GM21390 (cell line): ENCODE measurements around the gene ARL5B.
A peak's percentile ranks its signal among the peaks of the same experiment; 100 is the strongest.

Source experiments
- ATAC-seq: cut with Tn5 transposase; IDR thresholded peaks from one replicate; pipeline ENCODE4 v1.9.1; 2021; ENCODE audit not compliant: unreplicated experiment

ARL5B gene

DNA sequence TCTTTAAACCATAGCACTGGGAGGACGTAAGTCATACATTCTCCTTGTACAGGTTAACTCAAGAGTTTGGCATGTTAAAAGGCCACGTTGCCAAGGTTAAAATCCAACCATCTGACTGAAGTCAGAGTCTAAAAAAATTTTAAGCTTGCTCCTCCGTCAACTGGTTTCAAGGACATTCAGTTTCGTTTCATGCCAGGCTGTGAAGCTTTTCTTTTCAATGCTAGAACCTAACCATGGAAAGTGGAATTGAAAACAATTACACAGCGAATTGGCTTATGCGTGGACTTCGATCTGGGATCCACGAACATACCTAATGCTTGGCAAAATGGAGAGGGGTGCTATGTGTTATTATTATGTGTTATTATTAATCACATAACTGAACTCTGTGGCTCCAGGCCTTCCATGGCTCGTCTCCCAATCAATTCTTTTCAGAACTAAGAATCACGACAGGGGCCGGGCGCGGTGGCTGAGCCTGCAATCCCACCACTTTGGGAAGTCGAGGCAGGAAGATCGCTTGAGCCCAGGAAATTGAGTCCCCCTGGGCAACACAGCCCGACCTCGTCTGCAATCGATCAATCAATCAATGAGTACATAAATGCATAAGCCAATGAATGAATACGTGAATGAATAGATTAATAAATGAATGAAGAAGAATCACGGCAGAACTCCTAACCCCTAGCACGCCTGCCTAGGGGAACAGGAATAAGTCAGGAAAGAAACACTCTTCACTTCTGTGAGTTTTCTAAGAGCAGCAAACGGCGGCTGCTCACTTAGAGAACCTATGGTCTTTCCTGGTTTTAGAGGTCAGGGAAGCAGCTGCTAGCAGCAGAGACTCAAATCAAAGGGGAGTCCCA lies 733 bp upstream of the ARL5B start:
- no peak for ATAC-seq

DNA sequence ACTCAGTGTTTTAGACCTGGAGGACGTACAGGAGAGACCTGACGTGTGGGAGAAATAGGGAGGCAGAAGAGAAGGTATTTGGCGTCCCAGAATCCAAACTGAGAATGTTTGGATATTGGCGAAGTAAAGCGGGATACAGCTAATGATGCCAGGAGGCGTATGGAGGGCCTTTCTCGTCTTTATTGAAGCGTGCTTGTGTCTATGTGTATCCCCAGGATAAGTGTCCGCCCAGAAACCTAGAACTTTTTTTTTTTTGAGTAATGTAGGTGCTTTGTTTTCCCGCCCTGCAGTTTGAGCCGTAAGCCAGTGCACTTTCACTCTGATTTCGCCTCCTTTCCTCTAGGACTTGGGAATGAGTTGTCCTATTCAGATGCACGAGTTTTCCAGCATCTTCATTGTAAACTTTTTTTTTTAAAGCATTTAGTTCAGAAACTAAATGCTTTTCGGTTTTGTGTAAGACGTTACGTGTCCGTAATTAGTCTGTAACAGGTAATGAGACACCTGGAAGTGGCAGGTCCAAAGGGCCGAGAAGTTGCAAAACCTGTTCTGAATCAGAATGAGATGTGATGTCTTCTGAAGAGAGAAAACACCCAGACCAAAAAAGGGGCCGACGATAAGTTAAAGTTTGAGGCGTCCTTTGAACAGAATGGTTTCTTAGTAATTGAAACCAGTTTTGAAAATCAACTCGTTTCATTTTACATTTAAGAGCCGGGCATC lies 746 bp downstream of the ARL5B start:
- peak; percentile 22 for ATAC-seq

DNA sequence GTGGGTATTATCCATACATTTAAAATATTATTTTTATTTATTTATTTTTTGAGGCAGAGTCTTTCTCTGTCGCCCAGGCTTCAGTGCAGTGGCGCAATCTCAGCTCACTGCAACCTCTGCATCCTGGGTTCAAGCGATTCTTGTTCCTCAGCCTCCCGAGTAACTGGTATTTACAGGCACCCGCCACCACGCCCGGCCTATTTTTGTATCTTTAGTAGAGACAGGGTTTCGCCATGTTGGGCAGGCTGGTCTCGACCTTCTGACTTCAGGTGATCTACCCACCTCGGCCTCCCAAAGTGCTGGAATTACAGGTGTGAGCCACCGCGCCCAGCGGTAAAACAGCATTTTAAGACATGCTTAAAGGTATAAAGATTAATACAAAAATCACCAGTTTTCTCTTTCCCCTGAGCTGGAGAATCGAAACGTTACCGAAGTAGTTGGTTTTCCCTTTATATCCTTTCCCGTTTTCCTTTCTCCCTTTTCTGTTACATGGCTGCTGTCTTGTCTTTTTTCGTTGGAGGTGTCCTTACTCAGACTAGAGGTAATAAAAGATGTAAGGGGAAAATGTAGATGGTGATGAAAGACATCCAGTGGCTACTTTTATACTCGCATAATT lies 1.7 kb downstream of the ARL5B start:
- no peak for ATAC-seq

DNA sequence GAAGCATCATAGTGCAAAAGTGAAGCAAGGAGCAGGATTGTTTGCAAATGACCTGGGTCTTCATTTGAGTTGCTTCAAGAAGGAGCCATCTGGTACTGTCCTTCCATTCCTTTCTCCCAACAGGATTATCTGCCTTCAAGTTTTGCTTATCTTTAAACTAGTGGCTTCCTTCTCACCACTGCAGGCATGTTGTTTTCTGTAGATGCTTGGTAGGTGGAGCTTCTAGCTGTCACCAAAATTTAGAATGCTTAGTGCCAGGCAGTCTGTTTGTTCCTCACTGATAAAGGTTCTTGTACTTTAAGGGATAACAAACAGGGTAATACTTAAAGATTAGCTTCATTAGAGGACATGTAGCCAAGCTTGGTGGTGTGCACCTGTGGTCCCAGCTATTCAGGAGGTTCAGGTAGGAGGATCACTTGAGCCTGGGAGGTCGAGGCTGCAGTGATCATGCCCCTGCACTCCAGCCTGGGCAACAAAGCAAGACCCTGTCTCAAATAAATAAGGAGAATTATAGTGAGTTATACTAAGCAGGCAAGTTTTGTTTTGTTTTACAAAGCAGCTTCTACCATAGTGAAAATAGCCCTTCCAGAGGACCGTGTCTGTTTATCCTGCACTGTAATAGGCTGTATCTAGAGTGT lies 5.7 kb downstream of the ARL5B start:
- no peak for ATAC-seq

DNA sequence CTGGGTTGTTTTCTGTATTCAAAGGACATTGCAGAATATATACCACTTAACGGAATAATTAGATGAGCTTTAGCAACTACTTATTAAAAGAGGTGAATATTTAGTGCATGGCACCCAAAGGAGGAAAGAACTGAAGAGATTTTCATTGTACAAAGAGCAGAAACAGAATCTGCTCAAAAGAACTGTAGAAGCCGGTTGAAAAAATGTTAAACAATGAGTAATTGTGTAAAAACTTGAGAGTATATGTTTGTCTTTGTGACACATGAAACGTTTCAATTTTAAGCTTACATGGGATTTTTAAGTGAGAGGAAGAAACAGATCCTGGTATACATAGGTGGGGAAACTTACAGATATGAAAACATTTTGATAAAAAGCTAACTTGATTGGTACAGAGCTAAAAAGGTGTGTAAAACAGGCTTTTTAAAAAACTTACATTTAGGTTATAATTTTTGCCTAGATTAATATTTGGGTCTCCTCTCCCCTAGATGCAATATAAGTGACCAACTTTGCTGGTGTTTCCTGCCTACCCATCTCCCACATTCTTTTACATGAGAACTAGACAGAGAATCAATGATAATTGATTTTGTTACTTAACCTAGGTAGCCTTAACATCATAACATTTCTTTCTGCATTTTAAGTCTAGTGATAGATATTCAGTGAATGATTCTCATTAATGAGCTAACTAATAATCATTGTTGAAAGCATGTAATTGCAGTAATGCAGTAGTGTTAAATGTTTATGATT lies 6.8 kb downstream of the ARL5B start:
- ATAC-seq, result no peak

DNA sequence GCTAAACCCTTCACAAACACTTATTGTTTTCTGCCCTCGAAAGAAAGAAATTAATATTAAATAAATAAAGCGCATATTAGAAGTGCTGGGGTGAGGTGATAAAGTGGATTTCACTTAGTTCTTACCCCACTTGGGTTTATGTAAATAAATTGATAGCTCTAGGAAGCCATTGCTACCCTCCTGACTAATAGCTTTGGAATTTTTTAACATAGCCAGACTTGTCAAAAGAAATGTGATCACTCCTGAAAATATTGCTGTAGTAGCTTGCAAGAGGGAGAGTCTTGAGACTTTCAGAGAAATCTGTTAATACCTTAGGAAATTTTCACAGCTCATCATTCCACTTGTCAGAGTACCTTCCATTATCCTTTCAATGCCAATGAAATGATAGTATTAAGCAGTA lies 7.6 kb downstream of the ARL5B start:
- no peak for ATAC-seq

DNA sequence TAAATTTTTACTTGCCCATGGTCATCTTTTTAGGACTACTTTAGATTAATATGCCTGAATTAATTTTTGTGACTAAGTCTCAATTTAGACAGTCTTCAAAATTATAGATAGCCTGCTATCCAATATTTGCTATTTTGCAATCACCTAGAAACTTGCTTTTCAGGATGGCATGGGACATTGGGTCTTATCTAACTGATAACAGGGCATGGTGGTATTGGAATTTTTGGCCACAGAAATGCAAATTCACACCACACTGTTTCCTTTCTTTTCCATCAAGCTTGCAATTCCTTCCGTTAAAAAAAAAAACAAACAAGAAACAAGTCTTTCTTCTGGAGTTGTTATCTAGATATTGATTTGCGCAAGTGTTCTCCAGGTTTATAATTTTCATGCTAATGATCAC lies 8.8 kb downstream of the ARL5B start:
- no peak for ATAC-seq

DNA sequence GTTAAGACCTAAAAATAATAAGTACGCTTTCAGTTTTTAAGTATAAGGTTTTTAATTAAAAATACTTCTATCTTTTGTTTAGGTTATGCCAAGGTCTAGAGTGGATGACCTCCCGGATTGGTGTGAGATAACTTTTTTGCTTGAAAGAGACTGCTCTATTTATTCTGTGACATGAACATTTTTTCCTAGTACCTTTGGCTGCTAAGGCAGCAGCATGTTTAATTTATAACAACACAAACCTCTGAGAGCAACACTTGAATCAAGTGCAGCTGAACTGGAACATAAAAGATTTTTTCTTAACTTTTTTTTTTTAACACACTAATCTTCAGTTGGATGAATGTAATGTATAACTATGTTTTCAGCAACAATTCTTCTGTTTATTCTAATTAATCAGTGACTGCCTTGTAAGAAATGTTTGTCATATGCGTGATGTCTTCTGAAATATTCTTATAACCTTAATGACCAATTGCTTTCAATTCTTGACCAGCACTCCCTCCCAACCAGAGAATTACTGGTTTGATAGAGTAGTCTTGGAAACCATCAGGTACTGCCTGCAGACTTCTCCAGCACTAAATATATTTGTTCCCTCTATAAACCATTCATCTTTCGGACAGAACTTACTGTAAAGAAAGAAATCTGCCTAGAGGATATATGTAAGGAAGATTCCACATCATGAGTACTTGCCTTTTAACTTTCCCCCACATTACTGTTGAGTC lies 16.0 kb downstream of the ARL5B start:
- no peak for ATAC-seq

DNA sequence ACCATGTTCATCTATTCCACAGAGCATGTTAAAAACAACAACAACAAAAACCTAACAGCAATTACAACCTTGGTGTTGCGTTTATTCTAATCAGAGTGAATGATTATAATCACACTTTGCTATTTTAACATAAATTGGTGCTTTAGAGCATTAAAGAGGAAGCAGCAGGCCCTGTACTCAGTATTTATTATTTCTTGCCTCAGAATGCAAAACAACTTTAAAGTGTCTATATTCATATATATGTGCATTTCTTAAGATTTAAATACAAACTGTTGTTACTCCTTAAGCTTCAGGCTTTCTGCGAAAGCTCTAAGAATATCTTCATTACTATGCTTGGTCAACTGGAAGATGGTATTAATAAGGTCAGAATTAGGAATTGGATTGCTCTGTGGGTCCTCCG lies 21.5 kb downstream of the ARL5B start:
- no peak for ATAC-seq

DNA sequence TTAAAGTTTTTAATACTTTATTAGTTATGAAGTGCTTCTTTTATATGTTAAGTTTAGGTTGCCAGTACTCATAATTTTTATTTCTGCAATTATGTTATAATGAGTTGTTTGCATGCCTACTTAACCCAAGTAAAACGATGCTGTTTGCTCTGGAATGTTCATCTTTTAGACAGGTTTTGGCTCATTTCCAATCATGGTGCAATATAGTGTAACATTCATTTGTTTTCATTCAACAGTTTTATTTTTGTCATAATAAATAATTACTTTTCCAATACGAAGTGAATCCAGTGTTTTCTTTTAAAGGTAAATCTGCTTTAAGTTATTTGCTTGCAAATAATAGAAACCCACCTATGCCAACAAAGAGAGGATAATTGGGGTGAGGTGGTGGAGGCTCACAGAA lies 22.1 kb downstream of the ARL5B start:
- ATAC-seq, result no peak

DNA sequence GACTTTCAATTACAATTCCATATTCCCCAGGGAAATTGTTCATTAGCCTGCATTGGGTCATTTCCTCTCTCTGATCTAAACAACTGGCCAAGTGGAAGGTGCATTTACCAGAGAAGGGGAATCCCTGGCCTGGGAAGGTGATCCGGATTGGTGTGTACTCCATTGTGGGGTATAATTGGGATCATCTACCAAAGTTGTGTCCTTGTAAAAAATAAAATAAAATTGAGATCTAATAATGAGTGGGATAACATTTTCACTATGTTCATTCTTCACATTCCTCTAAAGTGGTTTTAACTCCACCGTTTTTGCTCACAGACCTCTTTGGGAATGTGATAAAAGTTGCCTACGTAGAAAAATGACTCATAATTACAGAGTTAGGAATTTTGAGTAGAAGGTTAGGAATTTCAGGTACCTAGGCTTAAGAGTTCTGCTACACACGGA lies 22.8 kb downstream of the ARL5B start:
- no peak for ATAC-seq

DNA sequence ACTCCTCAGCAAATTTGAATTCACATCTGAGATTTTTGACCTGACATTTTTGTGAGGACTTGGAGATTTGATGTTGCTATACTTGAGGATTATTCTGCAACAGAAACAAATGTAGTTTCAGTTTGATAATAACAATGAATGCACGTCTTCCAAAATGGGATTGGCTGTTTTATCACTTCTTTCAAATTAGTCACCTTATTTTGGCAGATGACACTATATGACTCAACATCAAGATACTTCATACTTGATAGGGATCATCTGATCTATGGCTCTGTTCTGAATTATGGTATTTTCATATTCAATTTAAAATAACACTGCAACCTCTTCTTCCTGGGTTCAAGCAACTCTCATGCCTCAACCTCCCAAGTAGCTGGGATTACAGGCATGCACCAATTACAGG lies 24.2 kb downstream of the ARL5B start:
- ATAC-seq, result no peak

DNA sequence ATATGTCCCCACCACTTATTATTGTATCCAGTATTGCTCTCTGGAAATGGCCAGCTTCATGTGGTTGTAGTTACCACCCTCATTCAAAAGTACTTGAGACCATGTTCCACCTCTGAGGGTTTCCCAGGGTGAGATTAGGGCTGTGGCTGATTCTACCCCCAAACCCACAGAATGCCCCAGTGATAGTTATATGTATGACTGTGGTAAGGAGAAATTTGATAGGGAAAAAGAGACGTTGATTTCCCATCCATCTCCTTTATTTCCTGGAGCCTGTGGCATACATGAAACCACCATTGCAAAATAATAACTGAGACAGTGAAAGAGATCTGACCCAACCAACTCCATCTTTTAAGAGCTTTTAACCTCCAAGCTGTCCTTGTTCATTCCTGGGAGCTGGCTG lies 25.2 kb downstream of the ARL5B start:
- no peak for ATAC-seq

DNA sequence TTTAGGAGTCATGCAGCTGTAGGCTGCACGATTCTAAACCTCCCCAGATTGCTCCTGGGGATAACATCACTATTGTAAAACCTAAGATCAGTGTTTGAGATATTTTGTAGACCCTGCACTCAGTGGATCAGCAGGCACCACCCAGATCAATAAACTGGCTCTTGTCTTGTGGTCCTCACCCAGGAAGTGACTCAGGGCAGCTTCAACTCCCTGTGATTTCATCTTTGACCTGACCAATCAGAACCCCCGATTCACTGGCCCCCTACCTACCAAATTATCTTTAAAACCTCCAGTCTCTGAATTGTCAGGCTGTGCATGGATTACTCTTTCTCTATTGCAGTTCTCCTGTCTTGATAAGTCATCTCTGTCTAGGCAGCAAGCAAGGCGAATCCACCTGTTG lies 25.7 kb downstream of the ARL5B start:
- ATAC-seq, result no peak

DNA sequence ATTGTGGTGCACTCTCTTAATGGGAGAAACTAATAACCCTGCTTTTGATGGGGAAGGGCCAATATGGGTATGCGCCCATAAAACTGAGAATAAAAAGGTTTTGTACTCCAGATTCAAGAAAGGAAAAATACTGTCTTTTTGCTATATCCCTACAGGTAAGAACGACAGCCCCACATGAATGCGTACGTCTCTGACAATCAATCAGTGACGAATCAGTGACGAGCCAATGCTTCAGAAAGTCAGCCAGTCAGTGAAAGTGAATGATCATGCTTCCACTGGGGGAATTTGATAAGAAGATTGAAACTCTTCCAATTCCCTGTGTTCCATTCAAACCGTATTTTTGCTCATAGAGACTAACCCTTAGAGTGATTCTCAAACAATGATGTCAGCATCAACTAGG lies 26.3 kb downstream of the ARL5B start:
- ATAC-seq, result no peak

DNA sequence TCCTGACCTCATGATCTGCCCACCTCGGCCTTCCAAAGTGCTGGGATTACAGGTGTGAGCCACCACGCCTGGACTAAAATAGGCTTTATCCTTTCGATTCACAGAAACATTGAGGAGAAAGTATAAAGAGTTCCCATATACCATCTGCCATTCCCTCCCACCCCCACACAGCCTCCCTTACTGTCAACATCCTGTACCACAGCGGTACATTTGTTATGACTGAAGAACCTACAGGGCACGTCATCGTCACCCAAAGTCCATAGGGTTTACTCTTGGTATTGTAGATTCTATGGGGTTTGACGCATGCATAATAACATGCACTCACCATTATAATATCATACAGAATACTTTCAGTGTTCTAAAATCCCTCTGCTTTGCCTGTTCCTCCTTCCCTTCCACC lies 28.0 kb downstream of the ARL5B start:
- ATAC-seq, result no peak

DNA sequence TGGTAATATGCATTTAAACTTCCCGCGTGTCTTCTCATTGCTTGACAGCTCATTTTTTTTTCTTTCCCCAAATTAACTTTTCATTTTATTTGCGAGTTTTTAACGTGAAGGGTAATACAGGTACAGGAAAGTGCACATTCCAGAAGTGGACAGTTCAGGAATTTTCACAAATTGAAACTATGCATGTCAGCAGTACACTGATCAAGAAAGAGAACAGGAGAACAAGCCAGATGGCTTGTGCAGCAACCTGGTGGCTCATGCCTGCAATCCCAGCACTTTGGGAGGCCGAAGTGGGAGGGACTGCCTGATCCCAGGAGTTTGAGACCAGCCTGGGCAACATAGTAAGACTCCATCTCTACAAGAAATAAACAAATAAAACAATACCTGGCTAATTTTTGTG lies 28.5 kb downstream of the ARL5B start:
- ATAC-seq, result no peak

DNA sequence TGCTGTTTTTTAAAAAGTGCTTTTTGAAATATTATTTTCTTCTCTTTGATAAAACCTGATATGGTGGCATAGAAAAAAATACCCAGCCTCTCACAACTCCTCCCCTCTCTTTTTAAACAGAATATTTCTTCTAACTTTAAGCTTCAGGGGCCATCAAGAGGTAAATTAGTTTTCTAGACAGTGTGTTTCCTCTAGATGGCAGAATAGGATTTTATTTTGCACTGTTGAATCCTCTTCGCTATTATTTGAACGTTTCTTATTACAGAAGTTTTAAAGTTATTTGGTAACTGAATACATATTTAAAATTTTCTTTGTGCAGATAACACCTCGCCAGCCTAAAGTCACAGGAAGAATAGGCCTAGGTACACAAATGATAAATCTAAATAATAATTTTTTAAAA lies 30.3 kb downstream of the ARL5B start:
- no peak for ATAC-seq

DNA sequence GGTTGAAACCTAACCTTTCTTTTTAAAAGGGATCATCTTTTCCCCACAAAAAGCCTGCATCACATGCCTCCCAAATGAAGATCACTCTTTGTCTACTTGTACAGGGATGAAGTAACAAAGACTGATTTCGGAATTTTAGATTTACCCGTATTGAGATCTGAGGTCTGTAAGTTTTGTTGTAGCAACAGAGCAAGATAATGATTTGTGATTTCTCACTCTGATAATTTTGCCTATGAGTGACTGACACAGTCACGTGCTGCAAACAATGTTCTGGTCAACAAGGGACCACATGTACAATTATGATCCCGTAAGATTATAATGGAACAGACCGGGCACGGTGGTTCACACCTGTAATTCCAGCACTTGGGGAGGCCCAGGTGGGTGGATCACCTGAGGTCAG lies 31.3 kb downstream of the ARL5B start:
- ATAC-seq, result no peak
